ENCODE data around the gene NUP188. TPM values are rescaled to one million over a fixed set of nuclear protein-coding genes. Genes with fewer than 3 reads are reported as not detected.
A peak's percentile ranks its signal among the peaks of the same experiment; 100 is the strongest.

The NUP188 gene
- total RNA-seq, 1 donor from 2014 or later = 66.7 TPM

DNA sequence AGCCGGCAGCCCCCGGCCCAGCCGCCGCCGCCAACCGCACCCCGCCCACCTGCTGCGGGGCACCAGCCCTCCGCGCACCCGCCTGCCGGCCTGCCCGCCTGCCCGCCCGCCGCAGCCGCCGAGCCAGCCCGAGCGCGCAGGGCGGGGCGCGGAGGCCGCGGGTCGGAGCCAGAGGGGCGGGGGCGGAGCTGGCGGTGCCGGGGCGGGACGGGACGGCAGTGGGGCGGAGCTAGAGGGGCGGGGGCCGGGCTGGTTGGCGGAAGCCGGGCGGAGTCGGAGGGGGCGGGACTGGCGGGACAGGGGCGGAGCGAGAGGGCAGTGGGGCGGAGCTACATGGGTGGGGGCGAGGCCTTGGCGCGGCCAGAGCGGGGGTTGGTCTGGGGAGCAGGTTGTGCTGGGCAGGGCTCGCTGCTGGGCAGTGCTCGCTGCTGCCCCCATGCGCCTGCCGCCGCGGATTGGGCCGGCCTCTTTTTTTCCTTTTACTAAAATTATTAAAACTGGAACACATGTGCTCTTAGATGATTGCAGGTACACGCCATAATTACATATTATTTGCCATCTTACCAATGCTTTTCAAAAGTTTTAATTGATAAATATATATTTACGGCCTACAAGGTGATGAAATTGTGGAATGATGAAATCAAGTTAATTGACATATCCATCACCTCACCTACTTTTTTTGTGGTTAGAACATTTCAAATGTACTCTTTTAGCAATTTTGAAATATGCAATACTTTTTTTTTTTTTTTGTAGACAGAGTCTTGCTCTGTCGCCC is 80.9 kb downstream of the NUP188 start, which contains the start of gene SH3GLB2:
SH3GLB2 (minus strand) TSS at position 140 of the 775 bp plus-strand sequence. CDS start 177 bp downstream, outside the sequence.
- peak within 1 kb of the TSS; percentile 76 for H3K4me2 ChIP-seq
- Mint-ChIP-seq H3K36me3 (peaks cover 3% of the 10 kb centered on the region), H3K27ac (no peak within 1 kb of the TSS), H3K4me1 (peaks cover 36% of the 10 kb centered on the region), H3K9me3 (no peaks in the 10 kb centered on the region), H3K4me3 (peak within 1 kb of the TSS; percentile 92), H3K27me3 (ENCODE audit: insufficient read depth, low read depth) (peaks cover 11% of the 10 kb centered on the region)
- no peak within 1 kb of the TSS for H2AFZ ChIP-seq (replicated peaks)
- TF ChIP-seq, protein P1, sequence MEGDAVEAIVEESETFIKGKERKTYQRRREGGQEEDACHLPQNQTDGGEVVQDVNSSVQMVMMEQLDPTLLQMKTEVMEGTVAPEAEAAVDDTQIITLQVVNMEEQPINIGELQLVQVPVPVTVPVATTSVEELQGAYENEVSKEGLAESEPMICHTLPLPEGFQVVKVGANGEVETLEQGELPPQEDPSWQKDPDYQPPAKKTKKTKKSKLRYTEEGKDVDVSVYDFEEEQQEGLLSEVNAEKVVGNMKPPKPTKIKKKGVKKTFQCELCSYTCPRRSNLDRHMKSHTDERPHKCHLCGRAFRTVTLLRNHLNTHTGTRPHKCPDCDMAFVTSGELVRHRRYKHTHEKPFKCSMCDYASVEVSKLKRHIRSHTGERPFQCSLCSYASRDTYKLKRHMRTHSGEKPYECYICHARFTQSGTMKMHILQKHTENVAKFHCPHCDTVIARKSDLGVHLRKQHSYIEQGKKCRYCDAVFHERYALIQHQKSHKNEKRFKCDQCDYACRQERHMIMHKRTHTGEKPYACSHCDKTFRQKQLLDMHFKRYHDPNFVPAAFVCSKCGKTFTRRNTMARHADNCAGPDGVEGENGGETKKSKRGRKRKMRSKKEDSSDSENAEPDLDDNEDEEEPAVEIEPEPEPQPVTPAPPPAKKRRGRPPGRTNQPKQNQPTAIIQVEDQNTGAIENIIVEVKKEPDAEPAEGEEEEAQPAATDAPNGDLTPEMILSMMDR (IDR thresholded peaks at IDR 0.05) = peak; percentile 78
- TF ChIP-seq EZH2phosphoT487 (IDR thresholded peaks at IDR 0.05) = no peak
- peak; percentile 95 for DNase-seq (ENCODE audit: low spot score)
- H3K9me3 ChIP-seq (ENCODE audit: low read depth) = no peaks in the 10 kb centered on the region
- H3K27ac ChIP-seq = no peak within 1 kb of the TSS
- H3K4me1 ChIP-seq = peaks cover 18% of the 10 kb centered on the region
- H3F3A ChIP-seq (ENCODE audit: low read depth) = peaks cover 8% of the 10 kb centered on the region
- H3K9ac ChIP-seq = peak within 1 kb of the TSS; percentile 10
- H3K27me3 ChIP-seq = no peaks in the 10 kb centered on the region
- no peaks in the 10 kb centered on the region for H3K36me3 ChIP-seq
- H3K79me2 ChIP-seq (ENCODE audit: low read depth) = peaks cover 41% of the 10 kb centered on the region
- H4K20me1 ChIP-seq (ENCODE audit: low read depth) = peaks cover 39% of the 10 kb centered on the region
- H3K4me3 ChIP-seq = peak within 1 kb of the TSS; percentile 63

DNA sequence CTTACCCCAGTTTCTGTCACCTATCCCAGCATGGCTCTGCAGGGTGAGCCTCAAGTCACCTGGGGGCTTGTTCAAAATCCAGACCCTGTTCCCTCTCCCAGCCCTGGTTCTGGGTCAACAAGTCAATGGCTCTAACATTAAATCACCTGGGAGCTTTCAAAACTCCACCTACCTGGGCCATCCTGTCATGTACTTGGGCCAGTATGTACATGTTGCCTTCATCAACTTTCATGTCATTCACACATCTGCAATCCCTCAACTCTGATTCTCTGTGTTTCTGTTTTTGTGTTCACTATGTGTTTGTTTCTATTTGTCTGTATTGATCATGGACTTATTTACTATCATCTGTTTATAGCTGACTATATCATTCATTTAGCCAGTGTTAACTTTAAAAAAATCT is 82.7 kb downstream of the NUP188 start:
- peaks cover 32% of the 10 kb centered on the region for H3K4me1 Mint-ChIP-seq

DNA sequence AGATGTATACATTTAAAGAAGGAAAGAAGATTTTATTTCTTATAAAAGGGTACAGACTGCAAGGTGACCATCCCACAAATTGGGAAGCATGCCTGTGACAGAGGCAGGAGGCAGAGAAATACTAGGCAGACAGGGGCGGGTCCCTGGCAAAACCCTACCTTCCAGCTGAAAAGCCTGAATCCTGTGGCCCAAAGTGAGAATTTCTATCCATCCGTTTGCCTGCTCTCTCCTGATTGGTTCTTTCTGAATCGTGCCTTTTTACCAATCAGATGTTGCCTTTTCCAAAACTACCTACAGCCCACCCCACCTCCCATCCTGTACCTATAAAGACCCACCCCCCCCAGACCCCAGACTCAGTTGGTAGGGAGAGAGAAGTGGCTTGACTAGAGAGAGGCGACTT is 84.0 kb downstream of the NUP188 start:
- Histone ChIP-seq H3K4me3 (no peak overlapping the region), H4K20me1 (ENCODE audit: low read depth) (peaks cover 12% of the 10 kb centered on the region), H3K36me3 (no peaks in the 10 kb centered on the region), H3K27me3 (no peaks in the 10 kb centered on the region), H3K9ac (no peak overlapping the region), H2AFZ (replicated peaks) (peak overlapping the region; percentile 57), H3K4me1 (peaks cover 10% of the 10 kb centered on the region), H3K9me3 (ENCODE audit: low read depth) (no peaks in the 10 kb centered on the region), H3K79me2 (ENCODE audit: low read depth) (peaks cover 13% of the 10 kb centered on the region), H3K4me2 (no peak overlapping the region), H3F3A (ENCODE audit: low read depth) (peaks cover 16% of the 10 kb centered on the region), H3K27ac (no peak overlapping the region)
- no peak for TF ChIP-seq EZH2phosphoT487 (IDR thresholded peaks at IDR 0.05)
- Mint-ChIP-seq H3K27me3 (ENCODE audit: insufficient read depth, low read depth) (peaks cover 9% of the 10 kb centered on the region), H3K4me1 (peaks cover 28% of the 10 kb centered on the region), H3K36me3 (no peaks in the 10 kb centered on the region), H3K4me3 (no peak overlapping the region), H3K27ac (no peak overlapping the region), H3K9me3 (no peaks in the 10 kb centered on the region)
- DNase-seq (ENCODE audit: low spot score) = no peak

More for the DNA sequence above, 82.7 kb downstream of the NUP188 start:
- Histone ChIP-seq H4K20me1 (ENCODE audit: low read depth) (peaks cover 22% of the 10 kb centered on the region), H3K9ac (no peak overlapping the region), H2AFZ (replicated peaks) (no peak overlapping the region), H3K36me3 (no peaks in the 10 kb centered on the region), H3K27ac (no peak overlapping the region), H3K9me3 (ENCODE audit: low read depth) (no peaks in the 10 kb centered on the region), H3K4me1 (peaks cover 15% of the 10 kb centered on the region), H3K79me2 (ENCODE audit: low read depth) (peaks cover 25% of the 10 kb centered on the region), H3K27me3 (no peaks in the 10 kb centered on the region), H3F3A (ENCODE audit: low read depth) (peaks cover 8% of the 10 kb centered on the region), H3K4me3 (no peak overlapping the region), H3K4me2 (no peak overlapping the region)
- no peaks in the 10 kb centered on the region for H3K9me3 Mint-ChIP-seq
- peaks cover 7% of the 10 kb centered on the region for H3K27me3 Mint-ChIP-seq (ENCODE audit: insufficient read depth, low read depth)
- H3K4me3 Mint-ChIP-seq = peak overlapping the region; percentile 59
- no peak overlapping the region for H3K27ac Mint-ChIP-seq
- no peak for DNase-seq (ENCODE audit: low spot score)
- H3K36me3 Mint-ChIP-seq = peaks cover 3% of the 10 kb centered on the region
- TF ChIP-seq EZH2phosphoT487 (IDR thresholded peaks at IDR 0.05) = no peak
- TF ChIP-seq, protein P1 (IDR thresholded peaks at IDR 0.05) = no peak
- no peak for TF ChIP-seq EZH2 (IDR thresholded peaks at IDR 0.05)
